GM12878 (cell line): ENCODE results near the gene SBF2. TPM values are rescaled to one million over a fixed set of nuclear protein-coding genes. Genes with fewer than 3 reads are reported as not detected.

ENCODE experiments used
- HDAC6 ChIP-seq: fragments of 200-600 bp; sonication (generic); IDR thresholded peaks from one replicate; pipeline ENCODE4 v1.8.0; 2017; ENCODE audit warnings: antibody characterized with exemption; ENCODE audit not compliant: unreplicated experiment
- IKZF2 ChIP-seq, 2 experiments: fragments of 450-650 bp; IDR thresholded peaks; 2 replicates each; pipeline ENCODE4 v1.6.1; 2017; ENCODE audit warnings: mild to moderate bottlenecking in 2 of 2, moderate library complexity in 2 of 2
- MAX ChIP-seq: IDR thresholded peaks from 2 replicates; pipeline ENCODE4 v1.6.1; 2012; ENCODE audit warnings: low read depth, low read length, improper control_type of control experiment
- MEF2B ChIP-seq: fragments of 450-650 bp; IDR thresholded peaks from 2 replicates; pipeline ENCODE4 v1.6.1; 2018; ENCODE audit warnings: mild to moderate bottlenecking, moderate library complexity; ENCODE audit not compliant: partially characterized antibody, poor library complexity, severe bottlenecking
- NBN ChIP-seq: fragments of 450-650 bp; IDR thresholded peaks from 2 replicates; pipeline ENCODE4 v1.6.1; 2016
- PBX3 ChIP-seq: IDR thresholded peaks from 2 replicates; pipeline ENCODE4 v1.6.1; 2011; ENCODE audit warnings: mild to moderate bottlenecking, low read depth, low read length, moderate library complexity; ENCODE audit not compliant: insufficient replicate concordance
- RAD51 ChIP-seq: fragments of 450-650 bp; IDR thresholded peaks from 2 replicates; pipeline ENCODE4 v1.6.1; 2016; ENCODE audit warnings: moderate library complexity, mild to moderate bottlenecking, inconsistent platforms
- RFX5 ChIP-seq: IDR thresholded peaks from 2 replicates; pipeline ENCODE4 v1.6.1; 2011; ENCODE audit warnings: low read depth, low read length, improper control_type of control experiment
- SUPT20H ChIP-seq: IDR thresholded peaks from 2 replicates; pipeline ENCODE4 v1.6.1; 2011; ENCODE audit warnings: low read depth, mild to moderate bottlenecking, low read length, moderate library complexity, borderline replicate concordance; ENCODE audit not compliant: control insufficient read depth
- TCF7 ChIP-seq: IDR thresholded peaks from 2 replicates; pipeline ENCODE4 v1.6.1; 2014; ENCODE audit warnings: antibody characterized with exemption, borderline replicate concordance
- USF2 ChIP-seq: IDR thresholded peaks from 2 replicates; pipeline ENCODE4 v1.6.1; 2011; ENCODE audit warnings: low read depth, low read length, improper control_type of control experiment, borderline replicate concordance
- WRNIP1 ChIP-seq: IDR thresholded peaks from 2 replicates; pipeline ENCODE4 v1.6.1; 2011; ENCODE audit warnings: low read depth, low read length, improper control_type of control experiment, borderline replicate concordance
- ZBTB11 ChIP-seq: fragments of 450-650 bp; formaldehyde crosslinking; IDR thresholded peaks from 2 replicates; pipeline ENCODE4 v1.5.0; 2022; ENCODE audit warnings: mild to moderate bottlenecking, missing genetic modification characterization
- ZBTB4 ChIP-seq: fragments of 450-650 bp; formaldehyde crosslinking; IDR thresholded peaks from 2 replicates; pipeline ENCODE4 v1.4.0; 2022; ENCODE audit warnings: mild to moderate bottlenecking, moderate library complexity
- ZBTB40 ChIP-seq: fragments of 450-650 bp; IDR thresholded peaks from 2 replicates; pipeline ENCODE4 v1.6.1; 2016; ENCODE audit warnings: mild to moderate bottlenecking, moderate library complexity, borderline replicate concordance
- polyA plus RNA-seq, 11 experiments: library from polyadenylated mRNA; depleted of rRNA in 4 of 11; unstranded in 6 of 11; stranded (reverse) in 5 of 11; fragments of >200 nt; fragmentation: Nextera tagmentation in 4 of 11; fragmentation: Illumina TruSeq in 1 of 11; extraction: Ambion mirVana in 4 of 11; extraction: Trizol in 1 of 11; gene quantifications; 1 replicate in 1 of 11; 2 replicates in 10 of 11; pipeline versions ENCODE4 v1.2.1 to v1.2.3, GENCODE V29; 2011 to 2016; ENCODE audit warnings: inconsistent platforms in 2 of 11, missing spikeins in 2 of 11, low read depth in 1 of 11
- total RNA-seq, 4 experiments: library from RNA; depleted of rRNA in 3 of 4; stranded (reverse); fragments of >200 nt in 3 of 4; fragmentation: Illumina TruSeq in 1 of 4; extraction: Trizol in 1 of 4; gene quantifications; 2 replicates each; pipeline versions ENCODE4 v1.2.1 to v1.2.3, GENCODE V29; 2013 to 2021

The SBF2 gene
- total and polyA plus RNA-seq, 10 of the 15 experiments (the other 5 are each of a cell fraction or from before 2014, with no cell fraction given) = 0.24 to 2.3 (median 1.1) TPM

GRCh38 chr11:10307400-10308200 lies 13.6 kb upstream of the SBF2 start (continued):
- TF ChIP-seq PBX3 (no peak), RFX5 (peak; percentile 59), MEF2B (no peak), SUPT20H (no peak), TCF7 (no peak), NBN (peak; percentile 98), USF2 (no peak), ZBTB11 (no peak), RAD51 (no peak), WRNIP1 (no peak), ZBTB4 (no peak), HDAC6 (no peak), ZBTB40 (no peak), IKZF2 (IDR thresholded peaks at IDR 0.05) (peak; percentile 61 to 74; a peak in 1 of 4 replicates), MAX (peak; percentile 49)
